ENCODE results near the gene FIGN.

Gene FIGN

GRCh38 chr2:163667064-163667887, 68.5 kb downstream of the FIGN start:
- TF ChIP-seq, protein P1, sequence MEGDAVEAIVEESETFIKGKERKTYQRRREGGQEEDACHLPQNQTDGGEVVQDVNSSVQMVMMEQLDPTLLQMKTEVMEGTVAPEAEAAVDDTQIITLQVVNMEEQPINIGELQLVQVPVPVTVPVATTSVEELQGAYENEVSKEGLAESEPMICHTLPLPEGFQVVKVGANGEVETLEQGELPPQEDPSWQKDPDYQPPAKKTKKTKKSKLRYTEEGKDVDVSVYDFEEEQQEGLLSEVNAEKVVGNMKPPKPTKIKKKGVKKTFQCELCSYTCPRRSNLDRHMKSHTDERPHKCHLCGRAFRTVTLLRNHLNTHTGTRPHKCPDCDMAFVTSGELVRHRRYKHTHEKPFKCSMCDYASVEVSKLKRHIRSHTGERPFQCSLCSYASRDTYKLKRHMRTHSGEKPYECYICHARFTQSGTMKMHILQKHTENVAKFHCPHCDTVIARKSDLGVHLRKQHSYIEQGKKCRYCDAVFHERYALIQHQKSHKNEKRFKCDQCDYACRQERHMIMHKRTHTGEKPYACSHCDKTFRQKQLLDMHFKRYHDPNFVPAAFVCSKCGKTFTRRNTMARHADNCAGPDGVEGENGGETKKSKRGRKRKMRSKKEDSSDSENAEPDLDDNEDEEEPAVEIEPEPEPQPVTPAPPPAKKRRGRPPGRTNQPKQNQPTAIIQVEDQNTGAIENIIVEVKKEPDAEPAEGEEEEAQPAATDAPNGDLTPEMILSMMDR (IDR thresholded peaks at IDR 0.05; ENCODE audit: low read length): no peak
- TF ChIP-seq EZH2 (IDR thresholded peaks at IDR 0.05; ENCODE audit: borderline replicate concordance, low read length): no peak
- H3K36me3 ChIP-seq (ENCODE audit: insufficient read depth, low read length): no peaks in the 10 kb centered on the region
- H3K9me3 ChIP-seq (ENCODE audit: low read length): no peaks in the 10 kb centered on the region
- no peaks in the 10 kb centered on the region for H3K4me1 ChIP-seq (ENCODE audit: insufficient read depth, low read length, severe bottlenecking)
- H3K9ac ChIP-seq (ENCODE audit: low read length): no peak overlapping the region
- no peak overlapping the region for H3K4me2 ChIP-seq (ENCODE audit: low read length)
- H3K4me3 ChIP-seq (ENCODE audit: low read depth, low read length, poor library complexity, severe bottlenecking): no peak overlapping the region
- H4K20me1 ChIP-seq (ENCODE audit: insufficient read depth, low read length): no peaks in the 10 kb centered on the region
- no peak overlapping the region for H3K27ac ChIP-seq (ENCODE audit: low read depth, low read length, poor library complexity, severe bottlenecking)
- H3F3A ChIP-seq (ENCODE audit: insufficient read depth, low read length): no peaks in the 10 kb centered on the region
- H3K79me2 ChIP-seq (ENCODE audit: insufficient read depth, low read length): no peaks in the 10 kb centered on the region
- H3K27me3 ChIP-seq (ENCODE audit: insufficient read depth, low read length): no peaks in the 10 kb centered on the region
- no peak overlapping the region for H2AFZ ChIP-seq (ENCODE audit: low read length)
- no peaks in the 10 kb centered on the region for H3K9me2 ChIP-seq (ENCODE audit: low read depth, low read length)

DNA sequence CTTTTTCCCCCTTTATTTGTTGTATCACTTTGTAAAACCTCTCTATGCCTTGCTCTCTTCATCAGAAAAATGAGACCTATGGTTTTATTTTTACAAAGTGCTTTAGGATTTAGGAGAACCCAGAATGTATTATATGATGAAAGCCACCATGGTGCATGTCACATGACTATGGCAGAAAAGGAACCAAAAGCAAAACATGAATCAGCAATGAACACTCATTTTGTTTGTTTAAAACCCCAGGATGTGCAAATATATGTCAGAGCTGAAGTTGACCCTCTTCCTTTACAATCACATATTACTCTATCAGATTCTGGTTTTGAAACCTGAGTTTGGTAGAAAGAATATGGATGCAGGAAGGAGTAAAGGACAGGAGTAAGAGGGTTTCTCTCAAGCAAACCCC, 70.0 kb downstream of the FIGN start:
- H3F3A ChIP-seq (ENCODE audit: insufficient read depth, low read length): no peaks in the 10 kb centered on the region
- H3K36me3 ChIP-seq (ENCODE audit: insufficient read depth, low read length): no peaks in the 10 kb centered on the region
- H3K9me3 ChIP-seq (ENCODE audit: low read length): no peaks in the 10 kb centered on the region
- H3K4me2 ChIP-seq (ENCODE audit: low read length): no peak overlapping the region
- TF ChIP-seq EZH2 (IDR thresholded peaks at IDR 0.05; ENCODE audit: borderline replicate concordance, low read length): no peak
- TF ChIP-seq, protein P1 (IDR thresholded peaks at IDR 0.05; ENCODE audit: low read length): no peak
- no peaks in the 10 kb centered on the region for H4K20me1 ChIP-seq (ENCODE audit: insufficient read depth, low read length)
- H3K27me3 ChIP-seq (ENCODE audit: insufficient read depth, low read length): no peaks in the 10 kb centered on the region
- H2AFZ ChIP-seq (ENCODE audit: low read length): no peak overlapping the region
- no peak overlapping the region for H3K9ac ChIP-seq (ENCODE audit: low read length)
- no peaks in the 10 kb centered on the region for H3K9me2 ChIP-seq (ENCODE audit: low read depth, low read length)
- no peaks in the 10 kb centered on the region for H3K79me2 ChIP-seq (ENCODE audit: insufficient read depth, low read length)
- no peaks in the 10 kb centered on the region for H3K4me1 ChIP-seq (ENCODE audit: insufficient read depth, low read length, severe bottlenecking)
- H3K4me3 ChIP-seq (ENCODE audit: low read depth, low read length, poor library complexity, severe bottlenecking): no peak overlapping the region
- no peak overlapping the region for H3K27ac ChIP-seq (ENCODE audit: low read depth, low read length, poor library complexity, severe bottlenecking)

DNA sequence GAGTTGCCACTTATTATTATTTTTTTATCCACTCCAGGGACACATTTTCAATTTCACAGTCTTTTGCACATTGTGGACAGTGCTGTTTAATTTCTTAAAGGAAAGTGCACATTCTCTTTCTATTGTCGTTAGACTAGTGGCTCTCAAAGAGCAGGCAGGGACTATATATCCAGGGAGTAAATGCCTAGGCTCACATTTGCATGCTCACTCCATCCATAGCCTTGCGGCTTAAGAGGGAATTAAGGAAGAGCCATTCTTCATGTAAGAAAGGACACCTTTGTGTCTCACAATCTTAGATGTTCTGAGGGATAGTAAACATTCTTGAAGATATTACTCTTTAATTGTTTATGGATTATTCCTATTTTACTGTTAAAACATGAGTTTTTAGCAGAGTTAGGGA, 70.8 kb downstream of the FIGN start:
- H3K9me2 ChIP-seq (ENCODE audit: low read depth, low read length): no peaks in the 10 kb centered on the region
- H3K4me1 ChIP-seq (ENCODE audit: insufficient read depth, low read length, severe bottlenecking): no peaks in the 10 kb centered on the region
- TF ChIP-seq, protein P1 (IDR thresholded peaks at IDR 0.05; ENCODE audit: low read length): no peak
- TF ChIP-seq EZH2 (IDR thresholded peaks at IDR 0.05; ENCODE audit: borderline replicate concordance, low read length): no peak
- no peak overlapping the region for H3K9ac ChIP-seq (ENCODE audit: low read length)
- H3K27ac ChIP-seq (ENCODE audit: low read depth, low read length, poor library complexity, severe bottlenecking): no peak overlapping the region
- H3F3A ChIP-seq (ENCODE audit: insufficient read depth, low read length): no peaks in the 10 kb centered on the region
- no peak overlapping the region for H3K4me2 ChIP-seq (ENCODE audit: low read length)
- H3K36me3 ChIP-seq (ENCODE audit: insufficient read depth, low read length): no peaks in the 10 kb centered on the region
- no peak overlapping the region for H2AFZ ChIP-seq (ENCODE audit: low read length)
- no peaks in the 10 kb centered on the region for H3K27me3 ChIP-seq (ENCODE audit: insufficient read depth, low read length)
- no peak overlapping the region for H3K4me3 ChIP-seq (ENCODE audit: low read depth, low read length, poor library complexity, severe bottlenecking)
- no peaks in the 10 kb centered on the region for H3K79me2 ChIP-seq (ENCODE audit: insufficient read depth, low read length)
- no peaks in the 10 kb centered on the region for H4K20me1 ChIP-seq (ENCODE audit: insufficient read depth, low read length)
- H3K9me3 ChIP-seq (ENCODE audit: low read length): no peaks in the 10 kb centered on the region
